Loucy (cell line): ENCODE measurements around the gene SLCO4A1.

ENCODE experiments used
- H2AFZ ChIP-seq: fragments of 200-600 bp; sonication (generic); 2 replicates; pipeline ENCODE4 v1.6.0; 2016; ENCODE audit warnings: antibody characterized with exemption, mild to moderate bottlenecking, low read length, moderate library complexity
- H3F3A ChIP-seq: fragments of 200-600 bp; 2 replicates; pipeline ENCODE4 v1.6.0; 2016; ENCODE audit warnings: antibody characterized with exemption, low read depth, mild to moderate bottlenecking
- H3K27me3 ChIP-seq: fragments of 200-600 bp; sonication (generic); 2 replicates; pipeline ENCODE4 v1.6.1; 2014; ENCODE audit warnings: low read length, mild to moderate bottlenecking; ENCODE audit not compliant: insufficient read depth, poor library complexity, severe bottlenecking
- H3K36me3 ChIP-seq: fragments of 200-600 bp; sonication (generic); 2 replicates; pipeline ENCODE4 v1.6.1; 2016; ENCODE audit warnings: low read length; ENCODE audit not compliant: insufficient read depth
- H3K4me1 ChIP-seq: fragments of 200-600 bp; sonication (generic); 2 replicates; pipeline ENCODE4 v1.5.1; 2014; ENCODE audit warnings: low read length, mild to moderate bottlenecking; ENCODE audit not compliant: insufficient read depth, poor library complexity, severe bottlenecking
- H3K4me2 ChIP-seq: fragments of 200-600 bp; sonication (generic); 2 replicates; pipeline ENCODE4 v1.6.0; 2014; ENCODE audit warnings: antibody characterized with exemption, low read length, low read depth, mild to moderate bottlenecking; ENCODE audit not compliant: poor library complexity, severe bottlenecking
- H3K4me3 ChIP-seq: fragments of 200-600 bp; sonication (generic); 2 replicates; pipeline ENCODE4 v1.5.1; 2014; ENCODE audit warnings: low read length, mild to moderate bottlenecking, mixed read lengths; ENCODE audit not compliant: poor library complexity, severe bottlenecking
- H3K79me2 ChIP-seq: fragments of 200-600 bp; sonication (generic); 2 replicates; pipeline ENCODE4 v1.6.1; 2014; ENCODE audit warnings: low read length; ENCODE audit not compliant: insufficient read depth
- H3K9ac ChIP-seq: fragments of 200-600 bp; sonication (generic); 2 replicates; pipeline ENCODE4 v1.6.0; 2014; ENCODE audit warnings: mild to moderate bottlenecking, low read depth, low read length, moderate library complexity; ENCODE audit not compliant: poor library complexity, severe bottlenecking
- H3K9me2 ChIP-seq: fragments of 200-600 bp; sonication (generic); replicated peaks from 2 replicates; pipeline ENCODE4 v1.6.1; 2016; ENCODE audit warnings: low read depth, low read length, mixed read lengths
- H3K9me3 ChIP-seq: fragments of 200-600 bp; sonication (generic); 2 replicates; pipeline ENCODE4 v1.6.1; 2014; ENCODE audit warnings: mild to moderate bottlenecking, antibody characterized with exemption, low read length, low read depth; ENCODE audit not compliant: insufficient read depth
- H4K20me1 ChIP-seq: fragments of 200-600 bp; sonication (generic); 2 replicates; pipeline ENCODE4 v1.6.0; 2014; ENCODE audit warnings: antibody characterized with exemption, low read length, mild to moderate bottlenecking; ENCODE audit not compliant: insufficient read depth, poor library complexity, severe bottlenecking
- EZH2phosphoT487 ChIP-seq: fragments of 200-600 bp; IDR thresholded peaks from 2 replicates; pipeline ENCODE4 v1.6.1; 2018; ENCODE audit warnings: antibody characterized with exemption, mild to moderate bottlenecking, moderate library complexity, borderline replicate concordance
- TF ChIP-seq, protein P1 (sequence below): fragments of 200-600 bp; sonication (generic); conservative IDR thresholded peaks from 2 replicates; pipeline ENCODE4 v1.5.1; 2014; ENCODE audit warnings: mild to moderate bottlenecking, antibody characterized with exemption, low read length

SLCO4A1 gene

DNA sequence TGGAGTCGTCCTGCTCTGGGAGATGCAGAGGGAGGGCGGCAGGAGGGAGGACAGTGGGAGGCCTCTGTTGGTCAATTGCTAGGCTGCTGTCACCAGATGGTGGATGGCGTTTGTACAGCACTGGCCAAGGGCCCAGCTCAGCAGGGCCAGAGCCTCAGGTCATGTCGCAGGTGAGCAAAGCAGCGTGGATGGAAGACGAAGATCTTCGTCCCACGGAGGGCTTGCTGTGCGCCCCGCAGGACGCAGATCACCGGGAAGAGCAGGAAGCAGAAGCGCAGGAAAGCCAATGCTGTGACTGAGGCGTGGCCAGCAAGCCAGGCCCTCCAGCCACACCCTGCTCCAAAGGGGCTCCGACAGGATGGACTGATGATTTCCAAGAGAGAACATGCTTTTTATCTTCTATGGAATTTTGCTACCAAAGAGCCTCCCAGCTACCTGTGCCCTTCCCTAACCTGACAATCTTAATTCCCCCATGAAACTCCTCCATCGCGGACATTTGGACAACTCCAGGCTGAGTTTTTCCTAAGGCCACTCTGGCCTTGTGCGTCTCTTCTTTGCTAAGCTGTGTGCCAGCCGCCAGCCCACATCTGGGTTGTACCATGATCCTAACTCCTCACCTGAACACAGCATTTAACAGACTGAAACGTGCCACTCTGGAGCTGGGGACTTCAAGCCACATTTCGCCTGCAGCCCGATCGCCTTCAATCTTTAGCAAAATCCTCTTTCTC is 3.5 kb upstream of the SLCO4A1 start:
- no peaks in the 10 kb centered on the region for H3K36me3 ChIP-seq
- H3K4me1 ChIP-seq = peaks cover 31% of the 10 kb centered on the region
- H3K27me3 ChIP-seq = no peaks in the 10 kb centered on the region
- H3K9me2 ChIP-seq = no peaks in the 10 kb centered on the region
- no peaks in the 10 kb centered on the region for H3F3A ChIP-seq
- no peaks in the 10 kb centered on the region for H3K9me3 ChIP-seq
- H3K79me2 ChIP-seq = peaks cover 18% of the 10 kb centered on the region
- TF ChIP-seq, protein P1, sequence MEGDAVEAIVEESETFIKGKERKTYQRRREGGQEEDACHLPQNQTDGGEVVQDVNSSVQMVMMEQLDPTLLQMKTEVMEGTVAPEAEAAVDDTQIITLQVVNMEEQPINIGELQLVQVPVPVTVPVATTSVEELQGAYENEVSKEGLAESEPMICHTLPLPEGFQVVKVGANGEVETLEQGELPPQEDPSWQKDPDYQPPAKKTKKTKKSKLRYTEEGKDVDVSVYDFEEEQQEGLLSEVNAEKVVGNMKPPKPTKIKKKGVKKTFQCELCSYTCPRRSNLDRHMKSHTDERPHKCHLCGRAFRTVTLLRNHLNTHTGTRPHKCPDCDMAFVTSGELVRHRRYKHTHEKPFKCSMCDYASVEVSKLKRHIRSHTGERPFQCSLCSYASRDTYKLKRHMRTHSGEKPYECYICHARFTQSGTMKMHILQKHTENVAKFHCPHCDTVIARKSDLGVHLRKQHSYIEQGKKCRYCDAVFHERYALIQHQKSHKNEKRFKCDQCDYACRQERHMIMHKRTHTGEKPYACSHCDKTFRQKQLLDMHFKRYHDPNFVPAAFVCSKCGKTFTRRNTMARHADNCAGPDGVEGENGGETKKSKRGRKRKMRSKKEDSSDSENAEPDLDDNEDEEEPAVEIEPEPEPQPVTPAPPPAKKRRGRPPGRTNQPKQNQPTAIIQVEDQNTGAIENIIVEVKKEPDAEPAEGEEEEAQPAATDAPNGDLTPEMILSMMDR = no peak
- TF ChIP-seq EZH2phosphoT487 = no peak
- H3K9ac ChIP-seq = no peak overlapping the region
- no peak overlapping the region for H2AFZ ChIP-seq
- no peak overlapping the region for H3K4me3 ChIP-seq
- H3K4me2 ChIP-seq = no peak overlapping the region
- H4K20me1 ChIP-seq = peaks cover 9% of the 10 kb centered on the region

GRCh38 chr20:62639765-62640164 is 2.5 kb upstream of the SLCO4A1 start:
- no peaks in the 10 kb centered on the region for H3F3A ChIP-seq
- no peaks in the 10 kb centered on the region for H3K36me3 ChIP-seq
- no peak overlapping the region for H2AFZ ChIP-seq
- H3K4me1 ChIP-seq = peaks cover 40% of the 10 kb centered on the region
- TF ChIP-seq, protein P1 = no peak
- no peak for TF ChIP-seq EZH2phosphoT487
- H3K4me2 ChIP-seq = no peak overlapping the region
- no peak overlapping the region for H3K9ac ChIP-seq
- H3K4me3 ChIP-seq = no peak overlapping the region
- no peaks in the 10 kb centered on the region for H3K27me3 ChIP-seq
- H3K79me2 ChIP-seq = peaks cover 27% of the 10 kb centered on the region
- no peaks in the 10 kb centered on the region for H3K9me3 ChIP-seq
- H3K9me2 ChIP-seq = no peaks in the 10 kb centered on the region
- peaks cover 18% of the 10 kb centered on the region for H4K20me1 ChIP-seq

GRCh38 chr20:62640870-62641269 is 1.4 kb upstream of the SLCO4A1 start:
- TF ChIP-seq, protein P1 = no peak
- no peak for TF ChIP-seq EZH2phosphoT487
- peaks cover 52% of the 10 kb centered on the region for H3K4me1 ChIP-seq
- no peaks in the 10 kb centered on the region for H3K9me3 ChIP-seq
- no peaks in the 10 kb centered on the region for H3K36me3 ChIP-seq
- no peak overlapping the region for H2AFZ ChIP-seq
- H3F3A ChIP-seq = no peaks in the 10 kb centered on the region
- peak overlapping the region; percentile 93 for H3K4me2 ChIP-seq
- H3K4me3 ChIP-seq = peak overlapping the region; percentile 91
- H4K20me1 ChIP-seq = peaks cover 28% of the 10 kb centered on the region
- H3K9ac ChIP-seq = peak overlapping the region; percentile 87
- H3K27me3 ChIP-seq = no peaks in the 10 kb centered on the region
- H3K9me2 ChIP-seq = no peaks in the 10 kb centered on the region
- H3K79me2 ChIP-seq = peaks cover 38% of the 10 kb centered on the region
